ENCODE measurements around the gene OCA2.

OCA2 gene

GRCh38 chr15:28131946-28132345 lies 32.8 kb upstream of the OCA2 start:
- no peak for DNase-seq (ENCODE audit: low read depth)
- no peak overlapping the region for H3K4me3 ChIP-seq (ENCODE audit: low read depth, low read length)
- TF ChIP-seq, protein P1, sequence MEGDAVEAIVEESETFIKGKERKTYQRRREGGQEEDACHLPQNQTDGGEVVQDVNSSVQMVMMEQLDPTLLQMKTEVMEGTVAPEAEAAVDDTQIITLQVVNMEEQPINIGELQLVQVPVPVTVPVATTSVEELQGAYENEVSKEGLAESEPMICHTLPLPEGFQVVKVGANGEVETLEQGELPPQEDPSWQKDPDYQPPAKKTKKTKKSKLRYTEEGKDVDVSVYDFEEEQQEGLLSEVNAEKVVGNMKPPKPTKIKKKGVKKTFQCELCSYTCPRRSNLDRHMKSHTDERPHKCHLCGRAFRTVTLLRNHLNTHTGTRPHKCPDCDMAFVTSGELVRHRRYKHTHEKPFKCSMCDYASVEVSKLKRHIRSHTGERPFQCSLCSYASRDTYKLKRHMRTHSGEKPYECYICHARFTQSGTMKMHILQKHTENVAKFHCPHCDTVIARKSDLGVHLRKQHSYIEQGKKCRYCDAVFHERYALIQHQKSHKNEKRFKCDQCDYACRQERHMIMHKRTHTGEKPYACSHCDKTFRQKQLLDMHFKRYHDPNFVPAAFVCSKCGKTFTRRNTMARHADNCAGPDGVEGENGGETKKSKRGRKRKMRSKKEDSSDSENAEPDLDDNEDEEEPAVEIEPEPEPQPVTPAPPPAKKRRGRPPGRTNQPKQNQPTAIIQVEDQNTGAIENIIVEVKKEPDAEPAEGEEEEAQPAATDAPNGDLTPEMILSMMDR (IDR thresholded peaks at IDR 0.05; ENCODE audit: low read depth, low read length, missing control alignments): no peak

DNA sequence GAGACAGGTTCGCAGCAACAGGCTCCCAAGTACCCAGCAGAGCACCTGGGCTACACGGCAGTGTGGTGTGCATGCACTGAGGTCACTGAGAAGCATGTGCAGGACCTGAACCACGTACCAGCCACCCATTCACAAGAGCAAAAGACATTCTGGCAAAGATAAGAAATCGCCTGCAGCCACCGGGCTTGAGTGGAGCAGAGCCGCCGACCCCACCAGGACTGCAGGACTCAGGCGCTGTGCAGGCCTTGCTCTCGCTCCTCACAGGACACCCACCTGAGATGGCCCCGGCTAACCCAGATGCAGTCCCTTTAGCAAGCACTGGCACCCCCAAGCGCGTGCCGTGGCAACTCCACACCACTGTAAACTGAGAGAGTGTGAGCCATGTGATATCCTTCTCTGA lies 32.3 kb upstream of the OCA2 start:
- TF ChIP-seq, protein P1 (IDR thresholded peaks at IDR 0.05; ENCODE audit: low read depth, low read length, missing control alignments): no peak
- no peak for DNase-seq (ENCODE audit: low read depth)
- H3K4me3 ChIP-seq (ENCODE audit: low read depth, low read length): no peak overlapping the region

DNA sequence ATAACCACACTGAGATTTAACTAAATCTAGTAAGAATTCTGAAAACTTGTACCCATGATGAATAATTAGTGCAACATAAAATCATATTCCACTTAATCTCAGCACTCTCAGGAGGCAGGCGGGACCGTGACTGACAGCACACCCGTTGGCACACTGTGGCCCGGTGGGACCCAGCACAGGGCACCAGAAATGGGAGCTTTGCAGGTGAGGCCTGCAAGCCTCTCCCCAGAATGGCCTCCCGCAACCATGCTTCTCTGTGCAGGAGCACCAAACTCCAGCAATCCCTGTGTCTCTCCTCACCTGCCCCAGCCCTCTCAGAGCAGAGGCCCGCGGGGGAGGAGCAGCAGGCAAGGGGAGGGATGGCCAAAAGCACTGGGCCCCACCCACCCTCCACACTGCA lies 31.5 kb upstream of the OCA2 start:
- TF ChIP-seq, protein P1 (IDR thresholded peaks at IDR 0.05; ENCODE audit: low read depth, low read length, missing control alignments): no peak

GRCh38 chr15:28129231-28129848 lies 30.2 kb upstream of the OCA2 start:
- TF ChIP-seq, protein P1 (IDR thresholded peaks at IDR 0.05; ENCODE audit: low read depth, low read length, missing control alignments): no peak
- DNase-seq (ENCODE audit: low read depth): no peak
- H3K4me3 ChIP-seq (ENCODE audit: low read depth, low read length): no peak overlapping the region

More for the DNA sequence above, 31.5 kb upstream of the OCA2 start:
- no peak overlapping the region for H3K4me3 ChIP-seq (ENCODE audit: low read depth, low read length)
- DNase-seq (ENCODE audit: low read depth): no peak

DNA sequence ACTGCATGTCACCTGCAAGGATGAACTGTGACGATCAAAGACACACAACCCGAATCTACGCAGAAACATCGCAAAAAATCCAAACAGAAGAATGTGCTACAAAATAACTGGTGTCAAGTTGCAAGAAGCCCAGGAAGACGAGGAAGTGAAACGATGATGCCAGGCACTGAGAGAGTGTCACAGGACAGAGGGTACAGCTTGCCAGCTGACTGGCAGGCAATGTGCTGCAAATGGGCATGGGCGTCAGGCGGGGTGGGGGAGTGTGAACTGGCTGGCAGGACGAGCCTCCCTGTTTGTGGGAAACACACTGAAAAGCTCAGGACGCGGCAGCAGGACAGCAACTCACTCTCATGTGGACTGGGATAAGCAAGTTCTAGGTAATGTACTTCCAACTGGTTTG lies 28.9 kb upstream of the OCA2 start:
- H3K4me3 ChIP-seq (ENCODE audit: low read depth, low read length): no peak overlapping the region
- no peak for DNase-seq (ENCODE audit: low read depth)
- TF ChIP-seq, protein P1 (IDR thresholded peaks at IDR 0.05; ENCODE audit: low read depth, low read length, missing control alignments): no peak

DNA sequence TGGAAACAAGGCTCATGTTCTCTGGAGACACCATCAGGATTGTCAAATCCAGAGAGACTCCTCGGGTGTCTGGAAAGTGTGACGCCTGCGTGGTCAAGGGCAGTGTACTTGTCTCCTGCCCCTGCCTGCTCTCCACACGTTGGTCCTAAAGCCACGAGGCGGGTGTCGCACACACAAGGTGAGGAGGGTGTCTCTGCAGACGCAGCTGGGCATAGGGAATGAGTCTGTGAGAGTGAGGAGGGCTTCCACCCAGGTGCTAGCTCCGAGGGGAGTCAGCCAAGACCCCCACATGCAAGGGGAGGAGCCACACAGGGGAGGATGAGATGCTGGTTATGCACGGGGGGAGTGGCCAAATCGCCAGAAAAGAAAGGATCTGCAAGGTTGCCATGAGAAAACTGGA lies 27.9 kb upstream of the OCA2 start:
- H3K4me3 ChIP-seq (ENCODE audit: low read depth, low read length): no peak overlapping the region
- DNase-seq (ENCODE audit: low read depth): no peak
- TF ChIP-seq, protein P1 (IDR thresholded peaks at IDR 0.05; ENCODE audit: low read depth, low read length, missing control alignments): no peak

All from GM12864 (cell line).